Cardiac muscle cell (in vitro differentiated cells and primary cell): ENCODE results near the gene BCL6. TPM values are rescaled to one million over a fixed set of nuclear protein-coding genes. Genes with fewer than 3 reads are reported as not detected.
A peak's percentile ranks its signal among the peaks of the same experiment; 100 is the strongest.

Experiments used
- DNase-seq, 2 donors: peaks; one replicate each; pipeline versions ENCODE4 v3.0.0 to v3.0.0-alpha.2; 2010 to 2017; ENCODE audit warnings: low read depth in 1 of 2, low spot score in 1 of 2
- H3K27ac ChIP-seq: fragments of 200-600 bp; sonication (generic); 2 replicates; pipeline ENCODE4 v1.5.1; 2016
- H3K27me3 ChIP-seq: fragments of 200-600 bp; sonication (generic); 2 replicates; pipeline ENCODE4 v1.6.0; 2016; ENCODE audit warnings: control low read depth
- H3K36me3 ChIP-seq: fragments of 200-600 bp; sonication (generic); 2 replicates; pipeline ENCODE4 v1.5.1; 2016; ENCODE audit warnings: control low read depth
- H3K4me1 ChIP-seq: fragments of 200-600 bp; sonication (generic); 2 replicates; pipeline ENCODE4 v1.8.1; 2017; ENCODE audit warnings: low read depth, mild to moderate bottlenecking, mixed run types
- H3K4me3 ChIP-seq: fragments of 200-600 bp; sonication (generic); 2 replicates; pipeline ENCODE4 v1.5.1; 2016; ENCODE audit warnings: mild to moderate bottlenecking
- H3K9me3 ChIP-seq: fragments of 200-600 bp; sonication (generic); 2 replicates; pipeline ENCODE4 v1.5.1; 2017; ENCODE audit warnings: low read depth, mild to moderate bottlenecking, control low read depth
- polyA plus RNA-seq: library from polyadenylated mRNA; unstranded; fragments of >200 nt; fragmentation: Nextera tagmentation; extraction: Ambion mirVana; gene quantifications from 2 replicates; pipeline ENCODE4 v1.2.1, GENCODE V29; 2016
- total RNA-seq: library from RNA; depleted of rRNA; stranded (reverse); fragments of >200 nt; gene quantifications from 2 replicates; pipeline ENCODE4 v1.2.3, GENCODE V29; 2016
- TF ChIP-seq, protein P1 (sequence below): IDR thresholded peaks from 2 replicates; pipeline ENCODE4 v1.5.1; 2012; ENCODE audit warnings: low read depth, mild to moderate bottlenecking, low read length

The BCL6 gene
- total and polyA plus RNA-seq, 2 experiments from 2014 or later = 4.9 to 12.7 TPM

DNA sequence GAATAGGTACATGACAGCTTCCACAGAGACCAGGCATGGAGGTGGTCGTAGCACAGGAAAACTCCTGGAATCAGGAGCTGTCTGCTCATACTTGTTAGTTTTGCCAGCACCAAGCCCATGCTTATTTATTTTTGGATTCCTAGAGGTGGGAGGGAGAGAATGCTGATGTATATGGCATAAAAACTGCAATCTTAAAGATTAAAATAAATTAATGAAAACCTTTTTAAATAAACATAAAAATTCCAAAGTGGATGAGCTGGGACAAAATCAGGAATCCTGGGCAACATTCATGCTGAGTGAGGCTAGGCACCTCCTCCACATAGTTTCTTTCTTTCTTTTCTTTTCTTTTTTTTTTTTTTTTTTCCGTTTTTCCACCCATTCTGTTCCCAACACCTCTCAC is 14.3 kb upstream of the BCL6 start:
- TF ChIP-seq, protein P1, sequence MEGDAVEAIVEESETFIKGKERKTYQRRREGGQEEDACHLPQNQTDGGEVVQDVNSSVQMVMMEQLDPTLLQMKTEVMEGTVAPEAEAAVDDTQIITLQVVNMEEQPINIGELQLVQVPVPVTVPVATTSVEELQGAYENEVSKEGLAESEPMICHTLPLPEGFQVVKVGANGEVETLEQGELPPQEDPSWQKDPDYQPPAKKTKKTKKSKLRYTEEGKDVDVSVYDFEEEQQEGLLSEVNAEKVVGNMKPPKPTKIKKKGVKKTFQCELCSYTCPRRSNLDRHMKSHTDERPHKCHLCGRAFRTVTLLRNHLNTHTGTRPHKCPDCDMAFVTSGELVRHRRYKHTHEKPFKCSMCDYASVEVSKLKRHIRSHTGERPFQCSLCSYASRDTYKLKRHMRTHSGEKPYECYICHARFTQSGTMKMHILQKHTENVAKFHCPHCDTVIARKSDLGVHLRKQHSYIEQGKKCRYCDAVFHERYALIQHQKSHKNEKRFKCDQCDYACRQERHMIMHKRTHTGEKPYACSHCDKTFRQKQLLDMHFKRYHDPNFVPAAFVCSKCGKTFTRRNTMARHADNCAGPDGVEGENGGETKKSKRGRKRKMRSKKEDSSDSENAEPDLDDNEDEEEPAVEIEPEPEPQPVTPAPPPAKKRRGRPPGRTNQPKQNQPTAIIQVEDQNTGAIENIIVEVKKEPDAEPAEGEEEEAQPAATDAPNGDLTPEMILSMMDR = no peak
- H3K36me3 ChIP-seq = no peaks in the 10 kb centered on the region
- H3K27ac ChIP-seq = no peak overlapping the region
- H3K4me3 ChIP-seq = no peak overlapping the region
- no peak for DNase-seq
- no peaks in the 10 kb centered on the region for H3K9me3 ChIP-seq
- peaks cover 4% of the 10 kb centered on the region for H3K4me1 ChIP-seq
- H3K27me3 ChIP-seq = peaks cover 10% of the 10 kb centered on the region

DNA sequence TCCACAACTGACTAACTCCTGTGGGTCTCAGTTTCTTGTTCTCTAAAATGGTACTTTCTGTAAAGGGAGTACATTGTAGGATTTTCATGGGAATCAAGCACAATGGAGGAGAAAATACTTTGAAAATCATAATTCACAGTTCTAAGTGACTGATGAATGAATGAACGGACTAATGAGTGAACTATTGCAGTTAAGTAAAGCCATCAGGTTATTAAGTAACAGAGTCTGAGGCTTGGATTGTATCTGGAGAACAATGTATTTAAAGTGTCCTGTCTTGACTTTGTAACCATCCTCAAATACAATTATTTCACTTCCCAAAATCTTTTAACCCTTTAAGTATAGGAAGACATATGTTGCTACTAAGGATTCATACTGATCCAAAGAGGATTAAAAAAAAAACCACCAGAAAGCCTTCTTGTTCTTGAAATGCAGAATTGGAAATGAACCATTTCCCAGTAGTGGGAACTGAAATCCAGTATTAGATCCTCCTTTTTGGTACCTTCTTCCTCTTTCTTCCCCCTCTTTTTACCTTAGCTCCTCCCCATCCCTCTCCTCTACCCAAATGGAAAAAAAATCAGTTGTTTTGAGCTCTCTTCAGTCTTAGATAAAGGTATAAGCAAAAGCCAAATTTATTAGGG is 13.2 kb upstream of the BCL6 start:
- no peak overlapping the region for H3K4me3 ChIP-seq
- H3K27ac ChIP-seq = no peak overlapping the region

DNA sequence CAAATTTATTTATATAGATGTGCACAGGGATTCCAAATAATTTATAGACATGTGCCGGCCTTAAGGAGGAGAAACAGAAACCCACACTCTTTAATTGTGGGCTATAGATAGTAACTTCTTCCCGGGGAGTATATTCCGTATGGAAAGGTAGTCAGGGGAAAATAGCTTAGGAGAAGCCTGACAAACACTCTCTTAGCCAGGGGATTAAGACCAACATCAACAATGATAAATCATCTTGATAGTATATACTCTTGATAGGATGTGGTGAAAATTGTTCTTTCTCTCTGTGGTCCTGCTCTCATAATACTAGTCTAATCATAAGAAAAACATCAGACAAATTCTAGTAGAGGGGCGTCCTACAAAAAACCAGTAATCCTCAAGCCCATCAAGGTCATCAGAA is 8.2 kb upstream of the BCL6 start:
- H3K27me3 ChIP-seq = peaks cover 5% of the 10 kb centered on the region
- no peaks in the 10 kb centered on the region for H3K9me3 ChIP-seq
- H3K4me1 ChIP-seq = peaks cover 8% of the 10 kb centered on the region
- no peak overlapping the region for H3K4me3 ChIP-seq
- no peak for DNase-seq
- TF ChIP-seq, protein P1 = no peak
- H3K27ac ChIP-seq = no peak overlapping the region
- no peaks in the 10 kb centered on the region for H3K36me3 ChIP-seq

More for the DNA sequence above, 13.2 kb upstream of the BCL6 start:
- no peak for DNase-seq
- Histone ChIP-seq H3K9me3 (no peaks in the 10 kb centered on the region), H3K36me3 (no peaks in the 10 kb centered on the region), H3K4me1 (no peaks in the 10 kb centered on the region), H3K27me3 (peaks cover 10% of the 10 kb centered on the region)
- TF ChIP-seq, protein P1 = no peak

DNA sequence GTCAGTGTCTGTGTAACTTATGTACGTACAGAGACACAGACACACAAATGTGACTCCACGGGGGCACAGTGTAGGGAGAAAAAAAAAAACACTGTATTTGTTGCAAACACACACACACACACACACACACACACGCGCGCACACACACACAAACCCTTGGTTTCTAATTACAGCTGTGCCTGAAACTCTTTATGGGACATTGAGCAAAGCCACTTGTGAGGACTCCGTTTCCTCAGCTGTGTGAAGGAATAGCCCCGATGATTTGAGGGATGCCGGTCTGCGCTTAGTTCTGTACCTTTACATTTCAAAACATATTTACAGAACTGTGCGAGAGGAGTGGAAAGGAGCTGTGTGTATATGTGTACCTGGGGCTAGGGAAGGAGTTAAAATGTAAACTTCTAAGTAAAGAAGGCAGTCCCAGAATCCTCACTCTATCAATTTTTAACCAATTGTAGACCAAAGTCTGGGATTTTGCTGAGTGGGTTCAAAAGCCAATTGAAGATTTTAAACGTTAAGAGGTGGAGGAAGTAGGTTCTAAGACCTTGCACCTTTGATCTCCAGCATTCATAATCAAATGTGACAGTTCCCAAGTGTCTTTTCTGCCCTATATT is 5.3 kb upstream of the BCL6 start:
- Histone ChIP-seq H3K4me3 (peak overlapping the region; percentile 21), H3K27ac (peak overlapping the region; percentile 18), H3K9me3 (no peaks in the 10 kb centered on the region), H3K27me3 (no peaks in the 10 kb centered on the region), H3K4me1 (peaks cover 14% of the 10 kb centered on the region), H3K36me3 (no peaks in the 10 kb centered on the region)
- TF ChIP-seq, protein P1 = no peak
- DNase-seq = peak; percentile 38 to 45

DNA sequence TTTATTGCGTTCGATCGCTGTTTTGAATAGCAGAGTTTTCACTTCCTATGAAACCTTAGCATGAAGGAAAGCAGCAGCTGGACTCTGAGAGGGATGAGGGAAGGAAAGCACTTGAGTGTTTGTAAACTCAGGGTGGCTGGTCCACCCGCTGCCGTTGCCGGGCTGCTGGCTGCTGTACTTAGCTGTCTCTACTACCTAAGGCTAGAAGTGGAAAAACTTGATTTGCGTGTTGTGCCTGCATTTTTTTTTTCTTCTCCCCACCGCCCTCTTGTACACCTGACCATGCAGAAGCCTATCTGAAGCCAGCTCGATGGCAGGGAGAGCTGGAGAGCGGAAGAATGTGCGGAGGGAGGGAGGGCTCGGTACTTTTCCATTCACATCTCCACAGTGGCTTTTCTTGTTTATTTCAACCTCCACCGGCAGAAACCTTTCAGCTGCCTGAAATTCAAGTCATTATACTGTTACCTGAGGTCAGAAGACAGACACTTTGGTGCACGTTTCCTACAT is 4.8 kb upstream of the BCL6 start:
- Histone ChIP-seq H3K27ac (peak overlapping the region; percentile 18), H3K4me3 (peak overlapping the region; percentile 21), H3K36me3 (no peaks in the 10 kb centered on the region), H3K9me3 (no peaks in the 10 kb centered on the region), H3K27me3 (no peaks in the 10 kb centered on the region), H3K4me1 (peaks cover 14% of the 10 kb centered on the region)
- TF ChIP-seq, protein P1 = no peak
- peak; percentile 48 to 74 for DNase-seq
